Kasumi-1 (cell line): ENCODE results near the gene MZF1.

ENCODE experiments used
- DNase-seq, 2 experiments: peaks; one replicate each; lab custom pipeline; 2025; lab: John Stamatoyannopoulos, UW

Gene MZF1

GRCh38 chr19:58569943-58570670 lies 3.0 kb downstream of the MZF1 start:
- no peak for DNase-seq

- DNase-seq, result no peak
Observed at GRCh38 chr19:58569191-58569942, 3.8 kb downstream of the MZF1 start.

- no peak for DNase-seq
Observed at GRCh38 chr19:58568453-58569130, 4.5 kb downstream of the MZF1 start.

GRCh38 chr19:58566989-58567388 lies 6.1 kb downstream of the MZF1 start:
- no peak for DNase-seq

GRCh38 chr19:58563823-58564222 lies 9.3 kb downstream of the MZF1 start:
- no peak for DNase-seq

- DNase-seq, result no peak
Observed at GRCh38 chr19:58563034-58563573, 10.0 kb downstream of the MZF1 start.

- DNase-seq, result no peak
Observed at GRCh38 chr19:58562122-58563033, 10.8 kb downstream of the MZF1 start.

GRCh38 chr19:58561373-58562121 lies 11.6 kb downstream of the MZF1 start:
- no peak for DNase-seq

- DNase-seq, result no peak
Observed at GRCh38 chr19:58560921-58561320, 12.2 kb downstream of the MZF1 start.

GRCh38 chr19:58560007-58560887 lies 12.9 kb downstream of the MZF1 start:
- DNase-seq, result no peak

GRCh38 chr19:58559275-58560006 lies 13.7 kb downstream of the MZF1 start:
- no peak for DNase-seq

- no peak for DNase-seq
Observed at GRCh38 chr19:58558623-58559274, 14.4 kb downstream of the MZF1 start.

- DNase-seq, result no peak
Observed at GRCh38 chr19:58558066-58558622, 15.0 kb downstream of the MZF1 start, which contains the start of gene UBE2M. TSS of gene UBE2M (minus strand) at chr19:58558611. CDS start at chr19:58558381, 230 bp downstream.

- DNase-seq, result no peak
Observed at GRCh38 chr19:58557221-58558065, 15.7 kb downstream of the MZF1 start.

GRCh38 chr19:58556622-58557220 lies 16.4 kb downstream of the MZF1 start:
- no peak for DNase-seq

GRCh38 chr19:58555920-58556621 lies 17.1 kb downstream of the MZF1 start:
- no peak for DNase-seq
